ENCODE measurements around the gene HDAC9. TPM values are rescaled to one million over a fixed set of nuclear protein-coding genes. Genes with fewer than 3 reads are reported as not detected.
"Not testable (repeated sequence)": the region's sequence is repeated elsewhere in the genome, so short reads cannot be mapped to it uniquely, and the experiment has no call there.

Gene HDAC9
- total and polyA plus RNA-seq, 4 donors, result 2.2 to 41.0 (median 4.1) TPM

DNA sequence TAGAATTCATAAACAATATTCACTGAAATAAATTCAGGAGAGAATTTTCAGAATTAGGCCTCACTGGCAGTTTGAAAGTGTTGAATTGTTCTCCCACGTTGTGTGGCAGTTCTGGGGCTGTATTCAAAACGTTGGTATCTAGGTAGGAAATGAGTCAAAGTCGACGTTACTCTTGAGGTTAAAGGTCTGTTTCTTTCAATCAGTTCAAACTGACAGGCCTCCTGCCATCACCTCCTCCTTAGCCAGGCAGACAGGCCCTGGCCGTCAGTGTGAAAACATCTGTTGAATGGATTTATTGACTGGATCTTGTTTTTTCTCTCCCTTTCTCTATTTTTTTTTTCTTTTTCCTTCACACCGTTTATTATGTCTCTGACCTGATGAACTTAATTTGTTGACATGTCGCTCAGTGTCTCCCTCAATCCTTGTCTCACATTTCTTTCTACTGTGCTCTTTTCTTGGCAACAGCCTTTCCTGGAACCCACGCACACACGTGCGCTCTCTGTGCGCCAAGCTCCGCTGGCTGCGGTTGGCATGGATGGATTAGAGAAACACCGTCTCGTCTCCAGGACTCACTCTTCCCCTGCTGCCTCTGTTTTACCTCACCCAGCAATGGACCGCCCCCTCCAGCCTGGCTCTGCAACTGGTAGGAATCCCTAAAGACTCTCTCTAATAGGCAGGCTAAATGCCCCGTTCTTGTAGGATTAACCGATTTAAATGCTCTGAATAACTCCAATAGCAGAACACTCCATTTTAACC, 231.7 kb downstream of the HDAC9 start:
- no peak overlapping the region for H3K9ac ChIP-seq (ENCODE audit: insufficient read depth in 1 of 2, low read length in 2 of 2)
- DNase-seq (no peak), ATAC-seq (ENCODE audit: insufficient read depth, low FRiP score) (no peak)
- no peaks in the 10 kb centered on the region for H3K4me1 ChIP-seq (ENCODE audit: control insufficient read depth in 5 of 5, insufficient read depth in 5 of 5, low read length in 5 of 5)
- TF ChIP-seq, protein P1, sequence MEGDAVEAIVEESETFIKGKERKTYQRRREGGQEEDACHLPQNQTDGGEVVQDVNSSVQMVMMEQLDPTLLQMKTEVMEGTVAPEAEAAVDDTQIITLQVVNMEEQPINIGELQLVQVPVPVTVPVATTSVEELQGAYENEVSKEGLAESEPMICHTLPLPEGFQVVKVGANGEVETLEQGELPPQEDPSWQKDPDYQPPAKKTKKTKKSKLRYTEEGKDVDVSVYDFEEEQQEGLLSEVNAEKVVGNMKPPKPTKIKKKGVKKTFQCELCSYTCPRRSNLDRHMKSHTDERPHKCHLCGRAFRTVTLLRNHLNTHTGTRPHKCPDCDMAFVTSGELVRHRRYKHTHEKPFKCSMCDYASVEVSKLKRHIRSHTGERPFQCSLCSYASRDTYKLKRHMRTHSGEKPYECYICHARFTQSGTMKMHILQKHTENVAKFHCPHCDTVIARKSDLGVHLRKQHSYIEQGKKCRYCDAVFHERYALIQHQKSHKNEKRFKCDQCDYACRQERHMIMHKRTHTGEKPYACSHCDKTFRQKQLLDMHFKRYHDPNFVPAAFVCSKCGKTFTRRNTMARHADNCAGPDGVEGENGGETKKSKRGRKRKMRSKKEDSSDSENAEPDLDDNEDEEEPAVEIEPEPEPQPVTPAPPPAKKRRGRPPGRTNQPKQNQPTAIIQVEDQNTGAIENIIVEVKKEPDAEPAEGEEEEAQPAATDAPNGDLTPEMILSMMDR (IDR thresholded peaks at IDR 0.05; ENCODE audit: control extremely low read depth, extremely low read depth), result no peak
- no peaks in the 10 kb centered on the region for H3K27me3 ChIP-seq (ENCODE audit: control insufficient read depth in 3 of 3, insufficient read depth in 3 of 3, low read length in 2 of 3)
- no peak overlapping the region for H3K4me3 ChIP-seq
- no peaks in the 10 kb centered on the region for H3K9me3 ChIP-seq (ENCODE audit: control insufficient read depth in 4 of 4, insufficient read depth in 3 of 4, low read length in 3 of 4)
- H3K27ac ChIP-seq (ENCODE audit: low read depth in 1 of 2, low read length in 1 of 2), result no peak overlapping the region
- no peaks in the 10 kb centered on the region for H3K36me3 ChIP-seq (ENCODE audit: control insufficient read depth in 4 of 4, insufficient read depth in 4 of 4, low read length in 4 of 4)
- WGBS, 2 donors, result 67 to 78% methylated on average over 18 of the region's 18 CpGs

- H3K27me3 ChIP-seq (ENCODE audit: control insufficient read depth in 3 of 3, insufficient read depth in 3 of 3, low read length in 2 of 3); H3K4me3 ChIP-seq; H3K9me3 ChIP-seq (ENCODE audit: control insufficient read depth in 4 of 4, insufficient read depth in 3 of 4, low read length in 3 of 4); H3K9ac ChIP-seq (ENCODE audit: insufficient read depth in 1 of 2, low read length in 2 of 2); ATAC-seq (ENCODE audit: insufficient read depth, low FRiP score); DNase-seq; H3K27ac ChIP-seq (ENCODE audit: low read depth in 1 of 2, low read length in 1 of 2); H3K4me1 ChIP-seq (ENCODE audit: control insufficient read depth in 5 of 5, insufficient read depth in 5 of 5, low read length in 5 of 5); H3K36me3 ChIP-seq (ENCODE audit: control insufficient read depth in 4 of 4, insufficient read depth in 4 of 4, low read length in 4 of 4): not testable (repeated sequence)
- WGBS, 2 donors, result 73 to 81% methylated on average over 2 of the region's 2 CpGs
These were observed 240.5 kb downstream of the HDAC9 start for GRCh38 chr7:18736012-18736411.

DNA sequence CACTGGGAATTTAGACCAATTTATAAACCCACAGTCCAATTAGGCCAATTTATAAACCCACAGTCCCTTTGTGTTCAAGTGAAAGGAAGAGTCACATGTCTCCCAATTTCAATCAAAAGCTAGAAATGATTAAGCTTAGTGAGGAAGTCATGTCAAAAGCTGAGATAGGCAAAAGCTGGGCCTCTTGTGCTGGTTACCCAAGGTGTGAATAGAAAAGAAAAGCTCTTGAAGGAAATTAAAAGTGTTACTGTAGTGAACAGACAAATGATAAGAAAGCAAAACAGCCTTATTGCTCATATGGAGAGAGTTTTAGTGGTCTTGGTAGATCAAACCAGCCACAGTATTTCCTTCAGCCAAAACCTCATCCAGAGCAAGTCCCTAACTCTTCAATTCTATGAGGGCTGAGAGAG, 245.0 kb downstream of the HDAC9 start:
- H3K4me3 ChIP-seq, result no peak overlapping the region
- H3K4me1 ChIP-seq (ENCODE audit: control insufficient read depth in 5 of 5, insufficient read depth in 5 of 5, low read length in 5 of 5), result no peaks in the 10 kb centered on the region
- no peak overlapping the region for H3K27ac ChIP-seq (ENCODE audit: low read depth in 1 of 2, low read length in 1 of 2)
- TF ChIP-seq, protein P1 (IDR thresholded peaks at IDR 0.05; ENCODE audit: control extremely low read depth, extremely low read depth), result no peak
- H3K27me3 ChIP-seq (ENCODE audit: control insufficient read depth in 3 of 3, insufficient read depth in 3 of 3, low read length in 2 of 3), result no peaks in the 10 kb centered on the region
- ATAC-seq (ENCODE audit: insufficient read depth, low FRiP score) (no peak), DNase-seq (no peak)
- H3K9me3 ChIP-seq (ENCODE audit: control insufficient read depth in 4 of 4, insufficient read depth in 3 of 4, low read length in 3 of 4), result no peaks in the 10 kb centered on the region
- no peak overlapping the region for H3K9ac ChIP-seq (ENCODE audit: insufficient read depth in 1 of 2, low read length in 2 of 2)
- H3K36me3 ChIP-seq (ENCODE audit: control insufficient read depth in 4 of 4, insufficient read depth in 4 of 4, low read length in 4 of 4), result no peaks in the 10 kb centered on the region

GRCh38 chr7:18753972-18754610, 258.5 kb downstream of the HDAC9 start:
- H3K27ac ChIP-seq (ENCODE audit: low read depth in 1 of 2, low read length in 1 of 2), result no peak overlapping the region
- DNase-seq (no peak), ATAC-seq (ENCODE audit: insufficient read depth, low FRiP score) (no peak)
- H3K9me3 ChIP-seq (ENCODE audit: control insufficient read depth in 4 of 4, insufficient read depth in 3 of 4, low read length in 3 of 4), result peaks cover 0 to 1% (median 0%) of the 10 kb centered on the region in 4 donors
- TF ChIP-seq, protein P1 (IDR thresholded peaks at IDR 0.05; ENCODE audit: control extremely low read depth, extremely low read depth), result no peak
- peaks cover 0 to 2% (median 0%) of the 10 kb centered on the region in 4 donors for H3K36me3 ChIP-seq (ENCODE audit: control insufficient read depth in 4 of 4, insufficient read depth in 4 of 4, low read length in 4 of 4)
- no peak overlapping the region for H3K4me3 ChIP-seq
- H3K9ac ChIP-seq (ENCODE audit: insufficient read depth in 1 of 2, low read length in 2 of 2), result no peak overlapping the region
- 82 to 90% methylated on average over 3 of the region's 3 CpGs for WGBS, 2 donors
- H3K4me1 ChIP-seq (ENCODE audit: control insufficient read depth in 5 of 5, insufficient read depth in 5 of 5, low read length in 5 of 5), result no peaks in the 10 kb centered on the region
- H3K27me3 ChIP-seq (ENCODE audit: control insufficient read depth in 3 of 3, insufficient read depth in 3 of 3, low read length in 2 of 3), result no peaks in the 10 kb centered on the region
